HepG2 (cell line): ENCODE results near the gene POU6F1. TPM values are rescaled to one million over a fixed set of nuclear protein-coding genes. Genes with fewer than 3 reads are reported as not detected.

Source experiments
- ASH2L ChIP-seq: fragments of 300-600, 200-600 bp; sonication (generic); IDR thresholded peaks from 2 replicates; pipeline ENCODE4 v1.7.0; 2017; ENCODE audit warnings: low read depth, mild to moderate bottlenecking, moderate library complexity, mixed read lengths, low read length; ENCODE audit not compliant: insufficient read length
- ETS1 ChIP-seq: sonication (generic); formaldehyde crosslinking; IDR thresholded peaks from 2 replicates; pipeline ENCODE4 v1.4.0; 2020; ENCODE audit warnings: missing genetic modification reagents
- MEIS1 ChIP-seq: sonication (generic); formaldehyde crosslinking; IDR thresholded peaks from 2 replicates; pipeline ENCODE4 v1.9.0; 2021; ENCODE audit warnings: mild to moderate bottlenecking, missing genetic modification reagents, moderate library complexity, borderline replicate concordance
- SNAPC4 ChIP-seq: sonication (generic); formaldehyde crosslinking; IDR thresholded peaks from 2 replicates; pipeline ENCODE4 v1.4.0; 2020; ENCODE audit warnings: mild to moderate bottlenecking, missing genetic modification reagents
- YEATS2 ChIP-seq: sonication (generic); formaldehyde crosslinking; IDR thresholded peaks from 2 replicates; pipeline ENCODE4 v1.4.0; 2020; ENCODE audit warnings: missing genetic modification reagents, borderline replicate concordance
- polyA plus RNA-seq, 8 experiments: library from polyadenylated mRNA; depleted of rRNA in 3 of 8; stranded (reverse) in 7 of 8; unstranded in 1 of 8; fragments of >200 nt; fragmentation: Illumina TruSeq in 4 of 8; extraction: Trizol in 4 of 8; gene quantifications; 2 replicates each; pipeline versions ENCODE4 v1.2.1 to v1.2.3, GENCODE V29; 2011 to 2016; ENCODE audit warnings: low read depth in 4 of 8, missing spikeins in 1 of 8, mixed read lengths in 1 of 8; ENCODE audit not compliant: insufficient read depth in 1 of 8
- total RNA-seq, 5 experiments: library from RNA; depleted of rRNA; stranded (reverse); fragments of >200 nt; fragmentation: Illumina TruSeq; extraction: Trizol; gene quantifications; 2 replicates each; pipeline ENCODE4 v1.2.3, GENCODE V29; 2016; ENCODE audit warnings: low read depth in 1 of 5
- TF ChIP-seq, protein P1 (sequence below): sonication (generic); formaldehyde crosslinking; IDR thresholded peaks from 2 replicates; pipeline ENCODE4 v1.4.0; 2020; ENCODE audit warnings: mild to moderate bottlenecking, missing genetic modification reagents

Gene POU6F1
- total and polyA plus RNA-seq, 2 of the 13 experiments (the other 11 are each of a cell fraction or from before 2014, with no cell fraction given), result 0.48 to 0.51 TPM

- TF ChIP-seq SNAPC4, result no peak
- no peak for TF ChIP-seq YEATS2 (CRISPR knock-in tag)
- TF ChIP-seq MEIS1 (CRISPR knock-in tag), result no peak
- no peak for TF ChIP-seq ASH2L
- TF ChIP-seq, protein P1, sequence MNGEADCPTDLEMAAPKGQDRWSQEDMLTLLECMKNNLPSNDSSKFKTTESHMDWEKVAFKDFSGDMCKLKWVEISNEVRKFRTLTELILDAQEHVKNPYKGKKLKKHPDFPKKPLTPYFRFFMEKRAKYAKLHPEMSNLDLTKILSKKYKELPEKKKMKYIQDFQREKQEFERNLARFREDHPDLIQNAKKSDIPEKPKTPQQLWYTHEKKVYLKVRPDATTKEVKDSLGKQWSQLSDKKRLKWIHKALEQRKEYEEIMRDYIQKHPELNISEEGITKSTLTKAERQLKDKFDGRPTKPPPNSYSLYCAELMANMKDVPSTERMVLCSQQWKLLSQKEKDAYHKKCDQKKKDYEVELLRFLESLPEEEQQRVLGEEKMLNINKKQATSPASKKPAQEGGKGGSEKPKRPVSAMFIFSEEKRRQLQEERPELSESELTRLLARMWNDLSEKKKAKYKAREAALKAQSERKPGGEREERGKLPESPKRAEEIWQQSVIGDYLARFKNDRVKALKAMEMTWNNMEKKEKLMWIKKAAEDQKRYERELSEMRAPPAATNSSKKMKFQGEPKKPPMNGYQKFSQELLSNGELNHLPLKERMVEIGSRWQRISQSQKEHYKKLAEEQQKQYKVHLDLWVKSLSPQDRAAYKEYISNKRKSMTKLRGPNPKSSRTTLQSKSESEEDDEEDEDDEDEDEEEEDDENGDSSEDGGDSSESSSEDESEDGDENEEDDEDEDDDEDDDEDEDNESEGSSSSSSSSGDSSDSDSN (CRISPR knock-in tag), result no peak
- no peak for TF ChIP-seq ETS1 (CRISPR knock-in tag)
- TF ChIP-seq, all 625 proteins: peak for 0
Measured at GRCh38 chr12:51244269-51244668, 26.4 kb upstream of the POU6F1 start (continued).
